Body of pancreas (tissue), 4 donors: ENCODE data around the gene ATF6. TPM values are rescaled to one million over a fixed set of nuclear protein-coding genes. Genes with fewer than 3 reads are reported as not detected.

ENCODE experiments used
- ATAC-seq: fragments of 150-250 bp; one replicate; pipeline ENCODE4 v1.9.1; 2016
- DNase-seq, 4 donors: peaks; one replicate each; pipeline ENCODE4 v3.0.0-alpha.2; 2019
- H3K27ac ChIP-seq, 4 donors: fragments of 200-600 bp; sonication (generic); 1 replicate in 3 of 4; 2 replicates in 1 of 4; pipeline versions ENCODE4 v1.5.1 to v1.6.1; 2016 to 2019; ENCODE audit warnings: mild to moderate bottlenecking in 1 of 4, mixed read lengths in 1 of 4, moderate library complexity in 1 of 4
- H3K27me3 ChIP-seq, 2 donors: fragments of 200-600 bp; sonication (generic); one replicate each; pipeline ENCODE4 v1.6.0; 2016; ENCODE audit warnings: mild to moderate bottlenecking in 1 of 2
- H3K36me3 ChIP-seq, 2 donors: fragments of 200-600 bp; sonication (generic); replicated peaks in 1 of 2; 2 replicates each; pipeline ENCODE4 v1.5.1; 2016; ENCODE audit warnings: low read depth in 2 of 2; ENCODE audit not compliant: insufficient read depth in 1 of 2
- H3K4me1 ChIP-seq: fragments of 200-600 bp; sonication (generic); one replicate; pipeline ENCODE4 v1.6.0; 2016
- H3K4me3 ChIP-seq, 2 donors: fragments of 200-600 bp; sonication (generic); 1 replicate in 1 of 2; 2 replicates in 1 of 2; pipeline ENCODE4 v1.5.1; 2016 to 2019
- H3K9me3 ChIP-seq, 3 donors: fragments of 200-600 bp; sonication (generic); 1 replicate in 2 of 3; 2 replicates in 1 of 3; pipeline ENCODE4 v1.5.1; 2016
- POLR2A ChIP-seq, 3 donors: fragments of 450-650 bp; IDR thresholded peaks; one replicate each; pipeline ENCODE4 v1.6.1; 2016; ENCODE audit warnings: antibody characterized with exemption in 3 of 3, mild to moderate bottlenecking in 2 of 3
- WGBS, 2 donors: methylation state at CpG; one replicate each; pipeline ENCODE4 v1.1.5; 2017; 5-methylcytosine and 5-hydroxymethylcytosine counted together
- intact Hi-C: fragments of 100-400 bp; cut with DNase I; formaldehyde crosslinking; loops from one replicate; pipeline ENCODE4 v1.15.1; 2023
- total RNA-seq, 2 donors: library from RNA; depleted of rRNA; stranded (reverse); fragments of >200 nt; gene quantifications; one replicate each; pipeline ENCODE4 v1.1.0, GENCODE V29; 2016
- TF ChIP-seq, protein P1 (sequence below), 7 experiments: fragments of 450-650 bp in 4 of 7; fragments of 200-600 bp in 3 of 7; sonication (generic) in 3 of 7; IDR thresholded peaks; one replicate each; pipeline ENCODE4 v1.5.1; 2016 to 2019; ENCODE audit warnings: antibody characterized with exemption in 7 of 7

Gene ATF6
- total RNA-seq, 2 donors from 2014 or later = 12.5 to 16.3 TPM

DNA sequence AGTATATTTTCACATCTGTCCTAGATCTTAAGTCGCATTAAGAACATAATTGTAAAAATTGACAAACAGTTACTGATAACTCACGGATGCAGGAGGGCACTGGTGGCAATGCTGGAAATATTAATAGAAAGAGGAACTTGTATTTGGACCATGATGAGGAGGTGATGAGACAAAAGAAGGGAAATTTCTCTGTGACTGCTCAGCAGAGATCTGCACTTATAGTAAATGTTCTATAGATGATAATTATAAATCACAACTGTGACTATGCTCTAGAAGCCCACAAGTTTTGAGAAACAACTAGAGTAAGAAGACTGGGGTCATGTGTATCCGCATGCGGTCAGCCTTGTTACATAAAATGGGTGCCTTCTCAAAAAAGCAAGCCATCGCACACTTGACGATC, 25.2 kb upstream of the ATF6 start:
- intact Hi-C loops = no loop called here
- 58 to 59% methylated on average over 6 of the region's 6 CpGs for WGBS, 2 donors
- no peak overlapping the region for H3K4me3 ChIP-seq
- TF ChIP-seq, protein P1, sequence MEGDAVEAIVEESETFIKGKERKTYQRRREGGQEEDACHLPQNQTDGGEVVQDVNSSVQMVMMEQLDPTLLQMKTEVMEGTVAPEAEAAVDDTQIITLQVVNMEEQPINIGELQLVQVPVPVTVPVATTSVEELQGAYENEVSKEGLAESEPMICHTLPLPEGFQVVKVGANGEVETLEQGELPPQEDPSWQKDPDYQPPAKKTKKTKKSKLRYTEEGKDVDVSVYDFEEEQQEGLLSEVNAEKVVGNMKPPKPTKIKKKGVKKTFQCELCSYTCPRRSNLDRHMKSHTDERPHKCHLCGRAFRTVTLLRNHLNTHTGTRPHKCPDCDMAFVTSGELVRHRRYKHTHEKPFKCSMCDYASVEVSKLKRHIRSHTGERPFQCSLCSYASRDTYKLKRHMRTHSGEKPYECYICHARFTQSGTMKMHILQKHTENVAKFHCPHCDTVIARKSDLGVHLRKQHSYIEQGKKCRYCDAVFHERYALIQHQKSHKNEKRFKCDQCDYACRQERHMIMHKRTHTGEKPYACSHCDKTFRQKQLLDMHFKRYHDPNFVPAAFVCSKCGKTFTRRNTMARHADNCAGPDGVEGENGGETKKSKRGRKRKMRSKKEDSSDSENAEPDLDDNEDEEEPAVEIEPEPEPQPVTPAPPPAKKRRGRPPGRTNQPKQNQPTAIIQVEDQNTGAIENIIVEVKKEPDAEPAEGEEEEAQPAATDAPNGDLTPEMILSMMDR (IDR thresholded peaks at IDR 0.05) = no peak
- no peak for TF ChIP-seq POLR2A (IDR thresholded peaks at IDR 0.05)
- ATAC-seq (no peak), DNase-seq (no peak)
- no peaks in the 10 kb centered on the region for H3K9me3 ChIP-seq
- H3K27ac ChIP-seq = no peak overlapping the region
- H3K36me3 ChIP-seq = no peaks in the 10 kb centered on the region
- H3K27me3 ChIP-seq = no peaks in the 10 kb centered on the region
- H3K4me1 ChIP-seq = no peaks in the 10 kb centered on the region

DNA sequence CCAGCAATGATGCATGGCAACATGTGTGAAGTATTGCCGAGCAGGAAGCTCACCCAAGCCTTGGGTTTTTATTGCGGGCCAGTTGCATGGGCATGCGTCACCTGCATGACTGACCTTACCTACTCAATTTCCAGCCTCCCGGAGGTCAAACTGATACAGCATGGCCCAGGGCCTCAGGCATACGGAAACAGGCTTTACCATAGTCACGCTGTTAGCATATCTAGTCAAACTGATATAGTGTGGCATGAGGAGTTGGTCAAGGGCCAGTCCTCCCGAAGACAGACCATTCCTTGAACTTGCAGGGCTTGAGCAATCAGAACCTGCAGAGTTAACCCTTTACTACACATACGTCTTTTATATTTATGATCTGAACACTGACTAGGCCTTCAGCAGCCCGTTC, 22.9 kb upstream of the ATF6 start:
- no peak overlapping the region for H3K4me3 ChIP-seq
- no peaks in the 10 kb centered on the region for H3K4me1 ChIP-seq
- no peak overlapping the region for H3K27ac ChIP-seq
- ATAC-seq (no peak), DNase-seq (no peak)
- TF ChIP-seq, protein P1 (IDR thresholded peaks at IDR 0.05) = no peak
- TF ChIP-seq POLR2A (IDR thresholded peaks at IDR 0.05) = no peak
- intact Hi-C loops = no loop called here
- H3K9me3 ChIP-seq = no peaks in the 10 kb centered on the region
- H3K27me3 ChIP-seq = no peaks in the 10 kb centered on the region
- 66 to 67% methylated on average over 9 of the region's 9 CpGs for WGBS, 2 donors
- H3K36me3 ChIP-seq = no peaks in the 10 kb centered on the region

DNA sequence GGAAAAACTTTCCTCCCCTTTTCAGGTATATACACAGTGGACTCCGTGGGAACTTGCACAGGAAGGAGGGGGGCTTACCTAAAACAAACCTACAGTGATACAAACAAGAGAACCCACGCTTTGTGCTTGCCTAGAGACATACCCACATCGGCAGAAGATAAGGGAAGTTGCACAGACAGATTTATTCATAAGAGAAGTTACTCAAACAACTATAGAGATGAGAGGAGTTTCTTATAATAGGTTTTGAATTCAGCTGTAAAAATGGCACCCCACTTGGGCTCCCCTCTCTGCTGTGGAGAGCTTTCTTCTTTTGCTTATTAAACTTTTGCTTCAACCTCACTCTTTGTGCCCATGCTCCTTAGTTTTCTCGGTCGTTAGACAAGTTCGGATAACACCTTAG, 18.3 kb upstream of the ATF6 start:
- H3K9me3 ChIP-seq = peaks cover 0 to 6% (median 0%) of the 10 kb centered on the region in 3 donors
- peaks cover 0 to 5% of the 10 kb centered on the region in 2 donors for H3K36me3 ChIP-seq
- H3K27me3 ChIP-seq = no peaks in the 10 kb centered on the region
- intact Hi-C loops = no loop called here
- ATAC-seq (no peak), DNase-seq (no peak)
- no peak overlapping the region for H3K27ac ChIP-seq
- TF ChIP-seq, protein P1 (IDR thresholded peaks at IDR 0.05) = no peak
- TF ChIP-seq POLR2A (IDR thresholded peaks at IDR 0.05) = no peak
- 22 to 27% methylated on average over 6 of the region's 6 CpGs for WGBS, 2 donors
- H3K4me1 ChIP-seq = peaks cover 10% of the 10 kb centered on the region
- no peak overlapping the region for H3K4me3 ChIP-seq

DNA sequence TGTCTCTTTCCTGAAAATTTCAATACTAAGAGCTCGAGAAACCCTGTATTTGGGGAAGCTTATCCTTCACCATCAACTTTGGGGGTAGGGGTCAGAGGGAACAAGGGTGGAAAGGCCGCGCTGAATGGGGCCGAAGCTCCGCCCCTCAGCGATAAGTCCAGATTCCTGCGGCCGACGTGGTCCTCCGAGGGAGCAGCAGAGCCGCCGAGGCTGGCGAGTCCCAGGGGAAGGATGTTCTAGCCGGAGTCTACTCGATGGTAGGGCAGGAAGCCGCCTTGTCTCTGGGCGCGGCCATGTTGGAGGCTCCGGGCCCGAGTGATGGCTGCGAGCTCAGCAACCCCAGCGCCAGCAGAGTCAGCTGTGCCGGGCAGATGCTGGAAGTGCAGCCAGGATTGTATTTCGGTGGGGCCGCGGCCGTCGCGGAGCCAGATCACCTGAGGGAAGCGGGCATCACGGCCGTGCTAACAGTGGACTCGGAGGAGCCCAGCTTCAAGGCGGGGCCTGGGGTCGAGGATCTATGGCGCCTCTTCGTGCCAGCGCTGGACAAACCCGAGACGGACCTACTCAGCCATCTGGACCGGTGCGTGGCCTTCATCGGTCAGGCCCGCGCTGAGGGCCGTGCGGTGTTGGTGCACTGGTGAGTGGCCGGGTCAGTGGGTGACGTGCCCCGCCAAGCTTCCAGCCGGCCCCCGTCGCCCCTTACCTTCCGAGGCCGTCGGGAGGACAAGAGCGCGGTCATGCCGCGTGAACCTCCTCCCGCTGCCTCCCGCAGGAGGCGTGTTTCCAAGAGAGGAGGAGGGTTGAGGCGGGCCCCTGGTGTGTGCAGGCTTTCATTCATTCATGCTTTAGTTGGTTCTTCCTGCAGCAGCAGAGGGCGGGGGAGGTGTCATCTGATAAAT, 16.4 kb upstream of the ATF6 start, which contains the start of gene DUSP12:
DUSP12 (plus strand) TSS at position 278 of the 899 bp plus-strand sequence; CDS start at position 294, 16 bp downstream.
- TF ChIP-seq, protein P1 (IDR thresholded peaks at IDR 0.05) = no peak
- peak; percentile 41 to 78 (median 73) for TF ChIP-seq POLR2A (IDR thresholded peaks at IDR 0.05)
- Histone ChIP-seq H3K4me1 (peaks cover 10% of the 10 kb centered on the region), H3K9me3 (peaks cover 0 to 6% (median 0%) of the 10 kb centered on the region in 3 donors), H3K27me3 (no peaks in the 10 kb centered on the region), H3K27ac (peak within 1 kb of the TSS; percentile 72 to 90 (median 81)), H3K4me3 (peak within 1 kb of the TSS; percentile 79 to 95), H3K36me3 (peaks cover 0 to 15% of the 10 kb centered on the region in 2 donors)
- ATAC-seq (peak; percentile 100), DNase-seq (peak; percentile 89 to 93 (median 92))
- intact Hi-C loops = no loop called here
- WGBS, 2 donors = 0% methylated on average over 32 to 65 of the region's 65 CpGs
